Breast epithelium (tissue), 3 donors: ENCODE measurements around the gene APLP2.

Experiments used
- CTCF ChIP-seq, 3 donors: fragments of 450-650 bp; IDR thresholded peaks; one replicate each; pipeline ENCODE4 v1.5.1; 2016 to 2017; ENCODE audit warnings: antibody characterized with exemption in 3 of 3, mild to moderate bottlenecking in 3 of 3, moderate library complexity in 3 of 3
- POLR2A ChIP-seq: fragments of 450-650 bp; IDR thresholded peaks from one replicate; pipeline ENCODE4 v1.6.1; 2016; ENCODE audit warnings: antibody characterized with exemption, mild to moderate bottlenecking, moderate library complexity

- TF ChIP-seq POLR2A = no peak
- TF ChIP-seq CTCF (IDR thresholded peaks at IDR 0.05) = no peak
Measured at GRCh38 chr11:130139401-130139800, 69.7 kb downstream of the APLP2 start.
